HG02938 (cell line): Measurements from ENCODE around the gene PRRC1.
A peak's percentile ranks its signal among the peaks of the same experiment; 100 is the strongest.

ENCODE experiments used
- ATAC-seq: cut with Tn5 transposase; IDR thresholded peaks from one replicate; pipeline ENCODE4 v1.9.1; 2021; ENCODE audit warnings: mild to moderate bottlenecking, moderate library complexity; ENCODE audit not compliant: unreplicated experiment

PRRC1 gene

GRCh38 chr5:127574852-127575679, 57.6 kb downstream of the PRRC1 start:
- no peak for ATAC-seq

- no peak for ATAC-seq
Observed at GRCh38 chr5:127577458-127577857, 60.0 kb downstream of the PRRC1 start.

- peak; percentile 45 for ATAC-seq
Observed at GRCh38 chr5:127580731-127581130, 63.3 kb downstream of the PRRC1 start.

GRCh38 chr5:127581450-127581849, 64.0 kb downstream of the PRRC1 start:
- no peak for ATAC-seq

GRCh38 chr5:127582773-127583370, 65.4 kb downstream of the PRRC1 start:
- ATAC-seq, result no peak

GRCh38 chr5:127583866-127584265, 66.4 kb downstream of the PRRC1 start:
- ATAC-seq, result no peak

GRCh38 chr5:127585661-127586060, 68.2 kb downstream of the PRRC1 start:
- peak; percentile 22 for ATAC-seq

GRCh38 chr5:127586066-127586770, 68.8 kb downstream of the PRRC1 start:
- ATAC-seq, result peak; percentile 79

GRCh38 chr5:127586811-127587210, 69.4 kb downstream of the PRRC1 start:
- peak; percentile 38 for ATAC-seq

GRCh38 chr5:127587246-127587917, 69.9 kb downstream of the PRRC1 start:
- ATAC-seq, result no peak

- ATAC-seq, result no peak
Observed at GRCh38 chr5:127588368-127588767, 70.9 kb downstream of the PRRC1 start.

- no peak for ATAC-seq
Observed at GRCh38 chr5:127589309-127590030, 72.0 kb downstream of the PRRC1 start.

- peak; percentile 37 for ATAC-seq
Observed at GRCh38 chr5:127590156-127590722, 72.8 kb downstream of the PRRC1 start.

- ATAC-seq, result no peak
Observed at GRCh38 chr5:127595484-127596368, 78.3 kb downstream of the PRRC1 start.

GRCh38 chr5:127596501-127596900, 79.1 kb downstream of the PRRC1 start:
- no peak for ATAC-seq

- ATAC-seq, result no peak
Observed at GRCh38 chr5:127599320-127599719, 81.9 kb downstream of the PRRC1 start.

- no peak for ATAC-seq
Observed at GRCh38 chr5:127599847-127600246, 82.4 kb downstream of the PRRC1 start.

GRCh38 chr5:127601111-127601510, 83.7 kb downstream of the PRRC1 start:
- no peak for ATAC-seq

GRCh38 chr5:127601601-127602000, 84.2 kb downstream of the PRRC1 start:
- no peak for ATAC-seq
